ENCODE data around the gene MXRA5. TPM values are rescaled to one million over a fixed set of nuclear protein-coding genes. Genes with fewer than 3 reads are reported as not detected.

MXRA5 gene
- total RNA-seq, 1 experiment from 2014 or later: 2.8 TPM

- POLR2A ChIA-PET: no interaction called here
- Mint-ChIP-seq H3K27ac (no peak overlapping the region), H3K9me3 (peaks cover 27% of the 10 kb centered on the region), H3K27me3 (ENCODE audit: low read depth) (no peaks in the 10 kb centered on the region), H3K4me1 (no peaks in the 10 kb centered on the region), H3K36me3 (0 out of 2 replicates have a peak, but pooled peaks cover 3% of the 10 kb centered on the region), H3K4me3 (no peak overlapping the region)
- DNase-seq (ENCODE audit: low spot score): no peak
- TF ChIP-seq FOXK1 (CRISPR knock-in tag; IDR thresholded peaks at IDR 0.05): no peak
- TF ChIP-seq SMAD3 (CRISPR knock-in tag; IDR thresholded peaks at IDR 0.05; ENCODE audit: borderline replicate concordance): no peak
- TF ChIP-seq, protein P1, sequence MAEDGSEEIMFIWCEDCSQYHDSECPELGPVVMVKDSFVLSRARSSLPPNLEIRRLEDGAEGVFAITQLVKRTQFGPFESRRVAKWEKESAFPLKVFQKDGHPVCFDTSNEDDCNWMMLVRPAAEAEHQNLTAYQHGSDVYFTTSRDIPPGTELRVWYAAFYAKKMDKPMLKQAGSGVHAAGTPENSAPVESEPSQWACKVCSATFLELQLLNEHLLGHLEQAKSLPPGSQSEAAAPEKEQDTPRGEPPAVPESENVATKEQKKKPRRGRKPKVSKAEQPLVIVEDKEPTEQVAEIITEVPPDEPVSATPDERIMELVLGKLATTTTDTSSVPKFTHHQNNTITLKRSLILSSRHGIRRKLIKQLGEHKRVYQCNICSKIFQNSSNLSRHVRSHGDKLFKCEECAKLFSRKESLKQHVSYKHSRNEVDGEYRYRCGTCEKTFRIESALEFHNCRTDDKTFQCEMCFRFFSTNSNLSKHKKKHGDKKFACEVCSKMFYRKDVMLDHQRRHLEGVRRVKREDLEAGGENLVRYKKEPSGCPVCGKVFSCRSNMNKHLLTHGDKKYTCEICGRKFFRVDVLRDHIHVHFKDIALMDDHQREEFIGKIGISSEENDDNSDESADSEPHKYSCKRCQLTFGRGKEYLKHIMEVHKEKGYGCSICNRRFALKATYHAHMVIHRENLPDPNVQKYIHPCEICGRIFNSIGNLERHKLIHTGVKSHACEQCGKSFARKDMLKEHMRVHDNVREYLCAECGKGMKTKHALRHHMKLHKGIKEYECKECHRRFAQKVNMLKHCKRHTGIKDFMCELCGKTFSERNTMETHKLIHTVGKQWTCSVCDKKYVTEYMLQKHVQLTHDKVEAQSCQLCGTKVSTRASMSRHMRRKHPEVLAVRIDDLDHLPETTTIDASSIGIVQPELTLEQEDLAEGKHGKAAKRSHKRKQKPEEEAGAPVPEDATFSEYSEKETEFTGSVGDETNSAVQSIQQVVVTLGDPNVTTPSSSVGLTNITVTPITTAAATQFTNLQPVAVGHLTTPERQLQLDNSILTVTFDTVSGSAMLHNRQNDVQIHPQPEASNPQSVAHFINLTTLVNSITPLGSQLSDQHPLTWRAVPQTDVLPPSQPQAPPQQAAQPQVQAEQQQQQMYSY (CRISPR knock-in tag; IDR thresholded peaks at IDR 0.05): no peak
- no peak for TF ChIP-seq NR1H2 (CRISPR knock-in tag; IDR thresholded peaks at IDR 0.05)
- TF ChIP-seq AR (CRISPR knock-in tag; IDR thresholded peaks at IDR 0.05): no peak
- TF ChIP-seq MLX (CRISPR knock-in tag; IDR thresholded peaks at IDR 0.05): no peak
- TF ChIP-seq EMX1 (CRISPR knock-in tag; IDR thresholded peaks at IDR 0.05): no peak
- TF ChIP-seq ZNF317 (CRISPR knock-in tag; IDR thresholded peaks at IDR 0.05; ENCODE audit: borderline replicate concordance, low read depth): no peak
- TF ChIP-seq, protein P2, sequence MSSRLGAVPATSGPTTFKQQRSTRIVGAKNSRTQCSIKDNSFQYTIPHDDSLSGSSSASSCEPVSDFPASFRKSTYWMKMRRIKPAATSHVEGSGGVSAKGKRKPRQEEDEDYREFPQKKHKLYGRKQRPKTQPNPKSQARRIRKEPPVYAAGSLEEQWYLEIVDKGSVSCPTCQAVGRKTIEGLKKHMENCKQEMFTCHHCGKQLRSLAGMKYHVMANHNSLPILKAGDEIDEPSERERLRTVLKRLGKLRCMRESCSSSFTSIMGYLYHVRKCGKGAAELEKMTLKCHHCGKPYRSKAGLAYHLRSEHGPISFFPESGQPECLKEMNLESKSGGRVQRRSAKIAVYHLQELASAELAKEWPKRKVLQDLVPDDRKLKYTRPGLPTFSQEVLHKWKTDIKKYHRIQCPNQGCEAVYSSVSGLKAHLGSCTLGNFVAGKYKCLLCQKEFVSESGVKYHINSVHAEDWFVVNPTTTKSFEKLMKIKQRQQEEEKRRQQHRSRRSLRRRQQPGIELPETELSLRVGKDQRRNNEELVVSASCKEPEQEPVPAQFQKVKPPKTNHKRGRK (CRISPR knock-in tag; IDR thresholded peaks at IDR 0.05; ENCODE audit: borderline replicate concordance): no peak
- TF ChIP-seq ZNF416 (CRISPR knock-in tag; IDR thresholded peaks at IDR 0.05): no peak
- TF ChIP-seq FOXJ3 (CRISPR knock-in tag; IDR thresholded peaks at IDR 0.05; ENCODE audit: borderline replicate concordance): no peak
- TF ChIP-seq, protein P3, sequence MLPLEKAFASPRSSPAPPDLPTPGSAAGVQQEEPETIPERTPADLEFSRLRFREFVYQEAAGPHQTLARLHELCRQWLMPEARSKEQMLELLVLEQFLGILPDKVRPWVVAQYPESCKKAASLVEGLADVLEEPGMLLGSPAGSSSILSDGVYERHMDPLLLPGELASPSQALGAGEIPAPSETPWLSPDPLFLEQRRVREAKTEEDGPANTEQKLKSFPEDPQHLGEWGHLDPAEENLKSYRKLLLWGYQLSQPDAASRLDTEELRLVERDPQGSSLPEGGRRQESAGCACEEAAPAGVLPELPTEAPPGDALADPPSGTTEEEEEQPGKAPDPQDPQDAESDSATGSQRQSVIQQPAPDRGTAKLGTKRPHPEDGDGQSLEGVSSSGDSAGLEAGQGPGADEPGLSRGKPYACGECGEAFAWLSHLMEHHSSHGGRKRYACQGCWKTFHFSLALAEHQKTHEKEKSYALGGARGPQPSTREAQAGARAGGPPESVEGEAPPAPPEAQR (CRISPR knock-in tag; IDR thresholded peaks at IDR 0.05): no peak
- TF ChIP-seq ELF4 (CRISPR knock-in tag; IDR thresholded peaks at IDR 0.05; ENCODE audit: low read depth): no peak
- no peak for TF ChIP-seq MXD4 (CRISPR knock-in tag; IDR thresholded peaks at IDR 0.05; ENCODE audit: borderline replicate concordance)
- no peak for TF ChIP-seq TP53 (CRISPR knock-in tag; IDR thresholded peaks at IDR 0.05)
- TF ChIP-seq, protein P4, sequence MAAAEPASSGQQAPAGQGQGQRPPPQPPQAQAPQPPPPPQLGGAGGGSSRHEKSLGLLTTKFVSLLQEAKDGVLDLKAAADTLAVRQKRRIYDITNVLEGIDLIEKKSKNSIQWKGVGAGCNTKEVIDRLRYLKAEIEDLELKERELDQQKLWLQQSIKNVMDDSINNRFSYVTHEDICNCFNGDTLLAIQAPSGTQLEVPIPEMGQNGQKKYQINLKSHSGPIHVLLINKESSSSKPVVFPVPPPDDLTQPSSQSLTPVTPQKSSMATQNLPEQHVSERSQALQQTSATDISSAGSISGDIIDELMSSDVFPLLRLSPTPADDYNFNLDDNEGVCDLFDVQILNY (CRISPR knock-in tag; IDR thresholded peaks at IDR 0.05): no peak
- ATAC-seq: no peak
- CTCF ChIA-PET: no interaction called here
Observed at GRCh38 chrX:3378156-3378555, 31.7 kb upstream of the MXRA5 start.

Measured in WTC11 (cell line).